Measurements from ENCODE around the gene FPGS.

- TF ChIP-seq CTCF (IDR thresholded peaks at IDR 0.05) (no peak), EZH2 (IDR thresholded peaks at IDR 0.05) (no peak)
These were observed 47.3 kb upstream of the FPGS start for GRCh38 chr9:127755061-127756060.
